Esophagus muscularis mucosa (tissue), 4 donors: ENCODE measurements around the gene OR2V2. TPM values are rescaled to one million over a fixed set of nuclear protein-coding genes. Genes with fewer than 3 reads are reported as not detected.
"Not testable (repeated sequence)": the region's sequence is repeated elsewhere in the genome, so short reads cannot be mapped to it uniquely, and the experiment has no call there.

Experiments
- DNase-seq: peaks from one replicate; pipeline ENCODE4 v3.0.0-alpha.2; 2017; ENCODE audit errors: extremely low spot score
- H3K27ac ChIP-seq, 4 donors: fragments of 200-600 bp; sonication (generic); replicated peaks in 1 of 4; 1 replicate in 3 of 4; 2 replicates in 1 of 4; pipeline ENCODE4 v1.5.1; 2016 to 2019; ENCODE audit warnings: mild to moderate bottlenecking in 1 of 4
- H3K27me3 ChIP-seq, 4 donors: fragments of 200-600 bp; sonication (generic); one replicate each; pipeline versions ENCODE4 v1.5.1 to v1.6.0; 2016 to 2019
- H3K36me3 ChIP-seq, 4 donors: fragments of 200-600 bp; sonication (generic); one replicate each; pipeline ENCODE4 v1.5.1; 2016 to 2019
- H3K4me1 ChIP-seq, 4 donors: fragments of 200-600 bp; sonication (generic); one replicate each; pipeline ENCODE4 v1.5.1; 2016 to 2019
- H3K4me3 ChIP-seq, 4 donors: fragments of 200-600 bp; sonication (generic); 1 replicate in 2 of 4; 2 replicates in 2 of 4; pipeline ENCODE4 v1.5.1; 2016 to 2019; ENCODE audit warnings: mild to moderate bottlenecking in 4 of 4, moderate library complexity in 1 of 4
- H3K9me3 ChIP-seq, 4 donors: fragments of 200-600 bp; sonication (generic); 1 replicate in 3 of 4; 2 replicates in 1 of 4; pipeline ENCODE4 v1.5.1; 2016 to 2019
- EP300 ChIP-seq: sonication (generic); formaldehyde crosslinking; IDR thresholded peaks from one replicate; pipeline ENCODE4 v1.6.1; 2017; ENCODE audit warnings: antibody characterized with exemption
- POLR2A ChIP-seq: fragments of 450-650 bp; IDR thresholded peaks from one replicate; pipeline ENCODE4 v1.6.1; 2017; ENCODE audit warnings: antibody characterized with exemption, moderate library complexity, mild to moderate bottlenecking, low read depth
- POLR2AphosphoS5 ChIP-seq, 2 donors: sonication (generic); formaldehyde crosslinking; IDR thresholded peaks; one replicate each; pipeline ENCODE4 v1.6.1; 2017; ENCODE audit warnings: antibody characterized with exemption in 2 of 2
- WGBS: methylation state at CpG from one replicate; pipeline ENCODE4 v1.1.5; 2018; 5-methylcytosine and 5-hydroxymethylcytosine counted together
- intact Hi-C: fragments of 100-400 bp; cut with DNase I; formaldehyde crosslinking; loops from one replicate; pipeline ENCODE4 v1.15.1; 2023
- total RNA-seq, 4 donors: library from RNA; depleted of rRNA; stranded (reverse); fragments of >200 nt; gene quantifications; one replicate each; pipeline versions ENCODE4 v1.1.0 to v1.2.1, GENCODE V29; 2016
- TF ChIP-seq, protein P1 (sequence below), 3 experiments: fragments of 200-600 bp in 2 of 3; fragments of 450-650 bp in 1 of 3; sonication (generic) in 2 of 3; IDR thresholded peaks; one replicate each; pipeline ENCODE4 v1.5.1; 2017 to 2019; ENCODE audit warnings: antibody characterized with exemption in 3 of 3, mild to moderate bottlenecking in 2 of 3, moderate library complexity in 1 of 3

The OR2V2 gene
- total RNA-seq, 4 donors from 2014 or later: not detected

DNA sequence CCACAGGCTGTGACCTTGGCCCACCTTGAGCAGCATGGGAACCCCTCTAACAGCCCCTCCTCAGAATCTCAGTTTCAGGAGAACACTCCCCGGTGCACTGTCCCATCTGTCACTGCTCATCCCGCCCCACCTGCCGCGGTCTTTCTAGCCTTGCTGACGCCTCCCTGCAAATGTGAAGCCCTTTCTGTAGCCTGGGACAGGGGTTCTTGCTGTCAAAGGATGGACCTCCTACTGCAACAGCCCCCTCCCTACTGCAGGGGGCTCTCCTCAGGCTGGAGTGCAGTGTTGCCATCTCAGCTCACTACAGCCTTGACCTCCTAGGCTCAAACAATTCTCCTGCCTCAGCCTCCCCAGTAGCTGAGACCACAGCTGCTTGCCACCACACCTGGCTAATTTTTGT lies 36.4 kb upstream of the OR2V2 start:
- intact Hi-C loops: no loop called here
- no peak for DNase-seq
- peaks cover 0 to 12% (median 2%) of the 10 kb centered on the region in 4 donors for H3K4me1 ChIP-seq
- no peaks in the 10 kb centered on the region for H3K9me3 ChIP-seq
- H3K4me3 ChIP-seq: no peak overlapping the region
- WGBS: 72% methylated on average over 5 of the region's 5 CpGs
- H3K36me3 ChIP-seq: no peaks in the 10 kb centered on the region
- H3K27me3 ChIP-seq: peaks cover 0 to 97% (median 35%) of the 10 kb centered on the region in 4 donors
- H3K27ac ChIP-seq: no peak overlapping the region
- no peak for TF ChIP-seq POLR2A
- TF ChIP-seq, protein P1, sequence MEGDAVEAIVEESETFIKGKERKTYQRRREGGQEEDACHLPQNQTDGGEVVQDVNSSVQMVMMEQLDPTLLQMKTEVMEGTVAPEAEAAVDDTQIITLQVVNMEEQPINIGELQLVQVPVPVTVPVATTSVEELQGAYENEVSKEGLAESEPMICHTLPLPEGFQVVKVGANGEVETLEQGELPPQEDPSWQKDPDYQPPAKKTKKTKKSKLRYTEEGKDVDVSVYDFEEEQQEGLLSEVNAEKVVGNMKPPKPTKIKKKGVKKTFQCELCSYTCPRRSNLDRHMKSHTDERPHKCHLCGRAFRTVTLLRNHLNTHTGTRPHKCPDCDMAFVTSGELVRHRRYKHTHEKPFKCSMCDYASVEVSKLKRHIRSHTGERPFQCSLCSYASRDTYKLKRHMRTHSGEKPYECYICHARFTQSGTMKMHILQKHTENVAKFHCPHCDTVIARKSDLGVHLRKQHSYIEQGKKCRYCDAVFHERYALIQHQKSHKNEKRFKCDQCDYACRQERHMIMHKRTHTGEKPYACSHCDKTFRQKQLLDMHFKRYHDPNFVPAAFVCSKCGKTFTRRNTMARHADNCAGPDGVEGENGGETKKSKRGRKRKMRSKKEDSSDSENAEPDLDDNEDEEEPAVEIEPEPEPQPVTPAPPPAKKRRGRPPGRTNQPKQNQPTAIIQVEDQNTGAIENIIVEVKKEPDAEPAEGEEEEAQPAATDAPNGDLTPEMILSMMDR (IDR thresholded peaks at IDR 0.05): no peak
- no peak for TF ChIP-seq EP300
- no peak for TF ChIP-seq POLR2AphosphoS5 (IDR thresholded peaks at IDR 0.05)

GRCh38 chr5:181112476-181112875 lies 34.9 kb upstream of the OR2V2 start:
- no peak for TF ChIP-seq POLR2A
- TF ChIP-seq, protein P1 (IDR thresholded peaks at IDR 0.05): no peak
- TF ChIP-seq EP300: no peak
- TF ChIP-seq POLR2AphosphoS5 (IDR thresholded peaks at IDR 0.05): no peak
- 84% methylated on average over 5 of the region's 5 CpGs for WGBS
- DNase-seq: no peak
- Histone ChIP-seq H3K27ac (no peak overlapping the region), H3K9me3 (no peaks in the 10 kb centered on the region), H3K4me1 (peaks cover 0 to 12% (median 2%) of the 10 kb centered on the region in 4 donors), H3K27me3 (peaks cover 0 to 100% (median 31%) of the 10 kb centered on the region in 4 donors), H3K36me3 (no peaks in the 10 kb centered on the region), H3K4me3 (no peak overlapping the region)
- intact Hi-C loops: no loop called here

DNA sequence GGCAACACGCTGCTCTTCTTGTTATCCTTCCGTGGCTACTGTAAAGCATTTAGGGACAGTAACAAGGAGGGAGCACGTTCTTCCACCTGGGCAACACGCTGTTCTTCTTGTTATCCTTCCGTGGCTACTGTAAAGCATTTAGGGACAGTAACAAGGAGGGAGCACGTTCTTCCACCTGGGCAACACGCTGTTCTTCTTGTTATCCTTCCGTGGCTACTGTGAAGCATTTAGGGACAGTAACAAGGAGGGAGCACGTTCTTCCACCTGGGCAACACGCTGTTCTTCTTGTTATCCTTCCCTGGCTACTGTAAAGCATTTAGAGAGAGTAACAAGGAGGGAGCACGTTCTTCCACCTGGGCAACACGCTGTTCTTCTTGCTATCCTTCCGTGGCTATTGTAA lies 33.8 kb upstream of the OR2V2 start:
- DNase-seq, H3K4me3 ChIP-seq, H3K27ac ChIP-seq, H3K9me3 ChIP-seq, H3K36me3 ChIP-seq, intact Hi-C loops: not testable (repeated sequence)
- peaks cover 0 to 100% (median 31%) of the 10 kb centered on the region in 4 donors for H3K27me3 ChIP-seq
- WGBS: 95% methylated on average over 9 of the region's 13 CpGs
- H3K4me1 ChIP-seq: peaks cover 0 to 12% (median 2%) of the 10 kb centered on the region in 4 donors

- 58% methylated on average over 10 of the region's 33 CpGs for WGBS
- Histone ChIP-seq H3K36me3 (no peaks in the 10 kb centered on the region), H3K9me3 (no peaks in the 10 kb centered on the region), H3K4me3 (no peak overlapping the region), H3K4me1 (peaks cover 0 to 12% (median 2%) of the 10 kb centered on the region in 4 donors), H3K27ac (no peak overlapping the region), H3K27me3 (peaks cover 0 to 100% (median 27%) of the 10 kb centered on the region in 4 donors)
- TF ChIP-seq POLR2A (no peak), POLR2AphosphoS5 (IDR thresholded peaks at IDR 0.05) (no peak)
- TF ChIP-seq, protein P1 (IDR thresholded peaks at IDR 0.05): no peak
- DNase-seq: no peak
- intact Hi-C loops: no loop called here
Measured at GRCh38 chr5:181114284-181114843, 33.0 kb upstream of the OR2V2 start.

DNA sequence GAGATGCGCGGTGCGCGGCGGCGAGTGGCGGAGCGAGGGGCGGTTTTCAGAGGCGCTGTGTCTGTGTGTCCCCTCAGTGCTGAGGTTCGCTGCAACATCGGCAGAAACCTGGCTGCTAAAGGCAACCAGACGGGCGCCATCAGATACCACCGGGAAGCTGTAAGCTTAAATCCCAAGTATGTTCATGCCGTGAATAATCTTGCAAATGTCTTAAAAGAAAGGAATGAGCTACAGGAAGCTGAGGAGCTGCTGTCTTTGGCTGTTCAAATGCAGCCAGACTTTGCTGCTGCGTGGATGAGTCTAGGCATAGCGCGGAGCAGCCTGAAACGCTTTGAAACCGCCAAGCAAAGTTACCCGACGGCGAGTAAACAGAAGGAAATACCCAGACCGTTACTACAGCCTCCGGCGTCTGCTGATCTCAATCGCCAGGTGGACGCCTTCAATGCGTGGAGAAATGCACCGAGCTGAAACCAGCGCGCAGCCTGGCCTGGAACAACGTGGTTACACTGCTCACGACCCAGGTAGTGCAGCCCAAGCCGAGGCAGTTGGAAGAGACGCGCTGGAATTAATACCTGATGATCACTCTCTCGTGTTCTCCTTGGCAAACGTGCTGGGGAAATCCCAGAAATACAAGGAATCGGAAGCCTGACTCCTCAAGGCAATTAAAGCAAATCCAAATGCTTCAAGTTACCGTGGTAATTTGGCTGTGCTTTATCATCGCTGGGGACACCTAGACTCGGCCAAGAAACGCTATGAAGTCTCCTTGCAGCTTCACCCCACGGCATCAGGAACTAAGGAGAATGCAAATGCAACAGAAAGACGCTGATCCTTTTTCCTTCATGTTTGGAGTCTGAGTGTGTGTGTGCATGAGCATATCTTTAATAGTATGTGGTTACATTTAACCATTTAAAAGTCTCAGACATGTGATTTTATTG lies 32.3 kb upstream of the OR2V2 start:
- DNase-seq: no peak
- peaks cover 0 to 100% (median 25%) of the 10 kb centered on the region in 4 donors for H3K27me3 ChIP-seq

More for the DNA sequence above, 32.3 kb upstream of the OR2V2 start:
- Histone ChIP-seq H3K9me3 (no peaks in the 10 kb centered on the region), H3K4me1 (peaks cover 0 to 12% (median 2%) of the 10 kb centered on the region in 4 donors), H3K36me3 (no peaks in the 10 kb centered on the region), H3K4me3 (no peak overlapping the region), H3K27ac (no peak overlapping the region)
- intact Hi-C loops: no loop called here
- no peak for TF ChIP-seq POLR2AphosphoS5 (IDR thresholded peaks at IDR 0.05)
- 10% methylated on average over 38 of the region's 47 CpGs for WGBS
